Loucy (cell line): Measurements from ENCODE around the gene TAS2R46.
"Not testable (repeated sequence)": the region's sequence is repeated elsewhere in the genome, so short reads cannot be mapped to it uniquely, and the experiment has no call there.

Source experiments
- EZH2phosphoT487 ChIP-seq: fragments of 200-600 bp; IDR thresholded peaks from 2 replicates; pipeline ENCODE4 v1.6.1; 2018; ENCODE audit warnings: antibody characterized with exemption, mild to moderate bottlenecking, moderate library complexity, borderline replicate concordance
- TF ChIP-seq, protein P1 (sequence below): fragments of 200-600 bp; sonication (generic); conservative IDR thresholded peaks from 2 replicates; pipeline ENCODE4 v1.5.1; 2014; ENCODE audit warnings: mild to moderate bottlenecking, antibody characterized with exemption, low read length

DNA sequence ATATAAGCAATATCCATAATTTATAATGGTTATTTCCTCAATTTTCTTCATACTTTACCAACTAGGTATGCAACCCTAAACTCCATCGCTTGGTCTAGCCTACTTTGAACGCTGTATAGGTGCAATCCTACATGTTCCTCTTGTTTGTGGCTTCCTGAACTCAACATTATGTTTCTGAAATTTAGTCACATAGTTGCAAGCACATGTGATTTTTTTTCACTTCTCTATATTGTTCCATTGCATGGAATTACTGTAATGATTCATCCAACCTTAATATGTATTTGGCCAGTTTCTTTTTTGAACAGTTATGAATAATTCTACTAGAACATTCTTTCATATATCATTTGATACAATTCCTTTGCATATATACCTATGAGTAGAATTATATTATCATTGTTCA lies 32.8 kb upstream of the TAS2R46 start:
- TF ChIP-seq, protein P1, sequence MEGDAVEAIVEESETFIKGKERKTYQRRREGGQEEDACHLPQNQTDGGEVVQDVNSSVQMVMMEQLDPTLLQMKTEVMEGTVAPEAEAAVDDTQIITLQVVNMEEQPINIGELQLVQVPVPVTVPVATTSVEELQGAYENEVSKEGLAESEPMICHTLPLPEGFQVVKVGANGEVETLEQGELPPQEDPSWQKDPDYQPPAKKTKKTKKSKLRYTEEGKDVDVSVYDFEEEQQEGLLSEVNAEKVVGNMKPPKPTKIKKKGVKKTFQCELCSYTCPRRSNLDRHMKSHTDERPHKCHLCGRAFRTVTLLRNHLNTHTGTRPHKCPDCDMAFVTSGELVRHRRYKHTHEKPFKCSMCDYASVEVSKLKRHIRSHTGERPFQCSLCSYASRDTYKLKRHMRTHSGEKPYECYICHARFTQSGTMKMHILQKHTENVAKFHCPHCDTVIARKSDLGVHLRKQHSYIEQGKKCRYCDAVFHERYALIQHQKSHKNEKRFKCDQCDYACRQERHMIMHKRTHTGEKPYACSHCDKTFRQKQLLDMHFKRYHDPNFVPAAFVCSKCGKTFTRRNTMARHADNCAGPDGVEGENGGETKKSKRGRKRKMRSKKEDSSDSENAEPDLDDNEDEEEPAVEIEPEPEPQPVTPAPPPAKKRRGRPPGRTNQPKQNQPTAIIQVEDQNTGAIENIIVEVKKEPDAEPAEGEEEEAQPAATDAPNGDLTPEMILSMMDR: not testable (repeated sequence)
- TF ChIP-seq EZH2phosphoT487: not testable (repeated sequence)
